ENCODE results near the gene BEND7.

Gene BEND7

GRCh38 chr10:13396369-13396768 lies 132.4 kb downstream of the BEND7 start:
- no peak for DNase-seq
- Mint-ChIP-seq H3K4me1 (ENCODE audit: low read depth in 2 of 2) (no peaks in the 10 kb centered on the region), H3K36me3 (ENCODE audit: insufficient read depth) (no peaks in the 10 kb centered on the region), H3K9me3 (no peaks in the 10 kb centered on the region), H3K27me3 (peaks cover 35 to 65% of the 10 kb centered on the region in 2 donors), H3K27ac (no peak overlapping the region), H3K4me3 (no peak overlapping the region)
- ATAC-seq (replicated peaks): no peak

- Mint-ChIP-seq H3K27me3 (peaks cover 29 to 57% of the 10 kb centered on the region in 2 donors), H3K36me3 (ENCODE audit: insufficient read depth) (no peaks in the 10 kb centered on the region), H3K27ac (no peak overlapping the region), H3K4me1 (ENCODE audit: low read depth in 2 of 2) (no peaks in the 10 kb centered on the region), H3K9me3 (no peaks in the 10 kb centered on the region), H3K4me3 (no peak overlapping the region)
- no peak for DNase-seq
- ATAC-seq (replicated peaks): no peak
Observed at GRCh38 chr10:13395540-13395939, 133.3 kb downstream of the BEND7 start.

GRCh38 chr10:13393640-13394039 lies 135.2 kb downstream of the BEND7 start:
- ATAC-seq (replicated peaks): no peak
- Mint-ChIP-seq H3K4me3 (no peak overlapping the region), H3K9me3 (no peaks in the 10 kb centered on the region), H3K36me3 (ENCODE audit: insufficient read depth) (no peaks in the 10 kb centered on the region), H3K27ac (no peak overlapping the region), H3K27me3 (peaks cover 22 to 39% of the 10 kb centered on the region in 2 donors), H3K4me1 (ENCODE audit: low read depth in 2 of 2) (no peaks in the 10 kb centered on the region)
- no peak for DNase-seq

GRCh38 chr10:13392701-13393100 lies 136.1 kb downstream of the BEND7 start:
- H3K9me3 Mint-ChIP-seq: no peaks in the 10 kb centered on the region
- H3K4me1 Mint-ChIP-seq (ENCODE audit: low read depth in 2 of 2): no peaks in the 10 kb centered on the region
- no peaks in the 10 kb centered on the region for H3K36me3 Mint-ChIP-seq (ENCODE audit: insufficient read depth)
- peaks cover 23 to 38% of the 10 kb centered on the region in 2 donors for H3K27me3 Mint-ChIP-seq
- H3K4me3 Mint-ChIP-seq: no peak overlapping the region
- H3K27ac Mint-ChIP-seq: no peak overlapping the region
- DNase-seq (no peak), ATAC-seq (replicated peaks) (no peak)
